CD4-positive, alpha-beta T cell (primary cell): ENCODE data around the gene ACACA. TPM values are rescaled to one million over a fixed set of nuclear protein-coding genes. Genes with fewer than 3 reads are reported as not detected.

ENCODE experiments used
- ATAC-seq: fragments of 200-7000 bp; cut with Tn5 transposase; one replicate; pipeline ENCODE4 v1.10.0; 2022; ENCODE audit warnings: mild to moderate bottlenecking; ENCODE audit not compliant: poor library complexity
- CTCF ChIA-PET: fragments of 350-600 bp; sonication (Branson Sonifier 250); formaldehyde crosslinking; loops from one replicate; lab custom pipeline; 2021; ENCODE audit warnings: antibody characterized with exemption, inconsistent platforms; lab: Charles Lee
- POLR2A ChIA-PET: fragments of 350-600 bp; sonication (Branson Sonifier 250); formaldehyde crosslinking; loops from one replicate; lab custom pipeline; 2021; ENCODE audit warnings: antibody characterized with exemption, inconsistent platforms; lab: Charles Lee
- DNase-seq, 14 experiments: peaks; one replicate each; pipeline ENCODE4 v3.0.0-alpha.2; 2013 to 2020; ENCODE audit warnings: mixed read lengths in 2 of 14
- H3K27ac ChIP-seq, 2 donors: one replicate each; pipeline versions ENCODE4 v1.5.1 to v1.7.0; 2013; ENCODE audit warnings: low read length in 2 of 2, low read depth in 1 of 2, mild to moderate bottlenecking in 1 of 2
- H3K27me3 ChIP-seq, 2 experiments: 1 replicate in 1 of 2; 2 replicates in 1 of 2; pipeline versions ENCODE4 v1.6.1 to v1.7.0; 2013; ENCODE audit warnings: low read length in 2 of 2, control low read depth in 1 of 2, mild to moderate bottlenecking in 1 of 2, moderate library complexity in 1 of 2; ENCODE audit not compliant: insufficient read depth in 2 of 2, control insufficient read depth in 1 of 2
- H3K36me3 ChIP-seq: one replicate; pipeline ENCODE4 v1.6.1; 2013; ENCODE audit warnings: low read length, control low read depth; ENCODE audit not compliant: insufficient read depth
- H3K4me1 ChIP-seq: one replicate; pipeline ENCODE4 v1.6.1; 2013; ENCODE audit warnings: low read length, control low read depth; ENCODE audit not compliant: insufficient read depth
- H3K4me3 ChIP-seq: one replicate; pipeline ENCODE4 v1.5.1; 2013; ENCODE audit warnings: mild to moderate bottlenecking, low read length, moderate library complexity
- H3K9me3 ChIP-seq, 2 experiments: 1 replicate in 1 of 2; 2 replicates in 1 of 2; pipeline versions ENCODE4 v1.6.1 to v1.7.0; 2013; ENCODE audit warnings: low read length in 2 of 2, mild to moderate bottlenecking in 2 of 2, control low read depth in 1 of 2, moderate library complexity in 1 of 2; ENCODE audit not compliant: control insufficient read depth in 1 of 2, insufficient read depth in 1 of 2
- H3K27ac Mint-ChIP-seq: one replicate; pipeline ENCODE4 v1.8.0; 2020; ENCODE audit warnings: mixed read lengths
- H3K27me3 Mint-ChIP-seq: one replicate; pipeline ENCODE4 v1.8.0; 2021; ENCODE audit warnings: mixed read lengths
- H3K36me3 Mint-ChIP-seq: one replicate; pipeline ENCODE4 v1.8.0; 2021; ENCODE audit warnings: low read depth, mixed read lengths
- H3K4me1 Mint-ChIP-seq: one replicate; pipeline ENCODE4 v1.8.0; 2021; ENCODE audit warnings: low read depth, mixed read lengths
- H3K4me3 Mint-ChIP-seq: one replicate; pipeline ENCODE4 v1.8.0; 2020; ENCODE audit warnings: mild to moderate bottlenecking, mixed read lengths
- H3K9me3 Mint-ChIP-seq: one replicate; pipeline ENCODE4 v1.8.0; 2020; ENCODE audit warnings: mixed read lengths
- CTCF ChIP-seq: fragments of 200-600 bp; IDR thresholded peaks from one replicate; pipeline ENCODE4 v1.8.0; 2022; ENCODE audit warnings: antibody characterized with exemption, mild to moderate bottlenecking
- intact Hi-C, 2 experiments: fragments of 100-400 bp; cut with DNase I in 1 of 2; cut with micrococcal nuclease in 1 of 2; formaldehyde crosslinking; loops; one replicate each; pipeline versions ENCODE4 v1.15.1 to v1.9.0; 2023 to 2025; cut with DNase I, micrococcal nuclease
- total RNA-seq, 174 experiments: library from RNA in 2 of 174; stranded (reverse) in 2 of 174; gene quantifications; one replicate each; pipeline ENCODE4 v1.2.3 and lab custom pipeline; 2021 to 2026

ACACA gene
- total RNA-seq, 2 experiments from 2014 or later = 26.0 to 28.9 TPM

- Mint-ChIP-seq H3K27ac (no peak overlapping the region), H3K4me3 (no peak overlapping the region), H3K9me3 (no peaks in the 10 kb centered on the region), H3K36me3 (peaks cover 38% of the 10 kb centered on the region), H3K4me1 (no peaks in the 10 kb centered on the region), H3K27me3 (no peaks in the 10 kb centered on the region)
- no peak overlapping the region for H3K4me3 ChIP-seq
- DNase-seq (no peak), ATAC-seq (no peak)
- POLR2A ChIA-PET = no interaction called here
- H3K9me3 ChIP-seq = no peaks in the 10 kb centered on the region
- no peak for TF ChIP-seq CTCF
- H3K4me1 ChIP-seq = no peaks in the 10 kb centered on the region
- H3K27me3 ChIP-seq = no peaks in the 10 kb centered on the region
- intact Hi-C loops = no loop called here
- CTCF ChIA-PET = no interaction called here
- no peak overlapping the region for H3K27ac ChIP-seq
- peaks cover 2% of the 10 kb centered on the region for H3K36me3 ChIP-seq
These were observed 243.8 kb downstream of the ACACA start for GRCh38 chr17:37162800-37163199.

GRCh38 chr17:37160944-37161343, 245.7 kb downstream of the ACACA start:
- POLR2A ChIA-PET = no interaction called here
- Histone ChIP-seq H3K27me3 (no peaks in the 10 kb centered on the region), H3K27ac (no peak overlapping the region), H3K4me1 (no peaks in the 10 kb centered on the region), H3K36me3 (peaks cover 2% of the 10 kb centered on the region), H3K4me3 (no peak overlapping the region), H3K9me3 (no peaks in the 10 kb centered on the region)
- H3K27me3 Mint-ChIP-seq = no peaks in the 10 kb centered on the region
- DNase-seq (no peak), ATAC-seq (no peak)
- CTCF ChIA-PET = no interaction called here
- H3K36me3 Mint-ChIP-seq = peaks cover 45% of the 10 kb centered on the region
- no peak overlapping the region for H3K27ac Mint-ChIP-seq
- no peak for TF ChIP-seq CTCF
- no peaks in the 10 kb centered on the region for H3K4me1 Mint-ChIP-seq
- H3K9me3 Mint-ChIP-seq = no peaks in the 10 kb centered on the region
- H3K4me3 Mint-ChIP-seq = no peak overlapping the region
- intact Hi-C loops = no loop called here

- POLR2A ChIA-PET = no interaction called here
- Histone ChIP-seq H3K27me3 (no peaks in the 10 kb centered on the region), H3K4me3 (no peak overlapping the region), H3K36me3 (peaks cover 2% of the 10 kb centered on the region), H3K9me3 (no peaks in the 10 kb centered on the region), H3K4me1 (no peaks in the 10 kb centered on the region), H3K27ac (no peak overlapping the region)
- Mint-ChIP-seq H3K9me3 (no peaks in the 10 kb centered on the region), H3K36me3 (peaks cover 54% of the 10 kb centered on the region), H3K4me1 (no peaks in the 10 kb centered on the region), H3K27ac (no peak overlapping the region), H3K4me3 (no peak overlapping the region), H3K27me3 (no peaks in the 10 kb centered on the region)
- CTCF ChIA-PET = no interaction called here
- intact Hi-C loops = no loop called here
- DNase-seq (no peak), ATAC-seq (no peak)
- TF ChIP-seq CTCF = no peak
These were observed 248.3 kb downstream of the ACACA start for GRCh38 chr17:37158290-37158689.
